Transverse colon (tissue), 3 donors: ENCODE results near the gene SERGEF.

ENCODE experiments used
- POLR2A ChIP-seq: fragments of 450-650 bp; IDR thresholded peaks from one replicate; pipeline ENCODE4 v1.6.1; 2016; ENCODE audit warnings: antibody characterized with exemption, mild to moderate bottlenecking, moderate library complexity
- TF ChIP-seq, protein P1 (sequence below), 5 experiments: fragments of 200-600 bp in 3 of 5; fragments of 450-650 bp in 2 of 5; sonication (generic) in 3 of 5; IDR thresholded peaks; 1 replicate in 2 of 5; 2 replicates in 3 of 5; pipeline ENCODE4 v1.5.1; 2016 to 2017; ENCODE audit warnings: antibody characterized with exemption in 5 of 5, inconsistent platforms in 3 of 5, mild to moderate bottlenecking in 2 of 5, moderate library complexity in 1 of 5

GRCh38 chr11:17848715-17849114, 164.1 kb downstream of the SERGEF start:
- no peak for TF ChIP-seq POLR2A
- TF ChIP-seq, protein P1, sequence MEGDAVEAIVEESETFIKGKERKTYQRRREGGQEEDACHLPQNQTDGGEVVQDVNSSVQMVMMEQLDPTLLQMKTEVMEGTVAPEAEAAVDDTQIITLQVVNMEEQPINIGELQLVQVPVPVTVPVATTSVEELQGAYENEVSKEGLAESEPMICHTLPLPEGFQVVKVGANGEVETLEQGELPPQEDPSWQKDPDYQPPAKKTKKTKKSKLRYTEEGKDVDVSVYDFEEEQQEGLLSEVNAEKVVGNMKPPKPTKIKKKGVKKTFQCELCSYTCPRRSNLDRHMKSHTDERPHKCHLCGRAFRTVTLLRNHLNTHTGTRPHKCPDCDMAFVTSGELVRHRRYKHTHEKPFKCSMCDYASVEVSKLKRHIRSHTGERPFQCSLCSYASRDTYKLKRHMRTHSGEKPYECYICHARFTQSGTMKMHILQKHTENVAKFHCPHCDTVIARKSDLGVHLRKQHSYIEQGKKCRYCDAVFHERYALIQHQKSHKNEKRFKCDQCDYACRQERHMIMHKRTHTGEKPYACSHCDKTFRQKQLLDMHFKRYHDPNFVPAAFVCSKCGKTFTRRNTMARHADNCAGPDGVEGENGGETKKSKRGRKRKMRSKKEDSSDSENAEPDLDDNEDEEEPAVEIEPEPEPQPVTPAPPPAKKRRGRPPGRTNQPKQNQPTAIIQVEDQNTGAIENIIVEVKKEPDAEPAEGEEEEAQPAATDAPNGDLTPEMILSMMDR (IDR thresholded peaks at IDR 0.05): no peak
